Transverse colon (tissue), 4 donors: ENCODE measurements around the gene WDR83. TPM values are rescaled to one million over a fixed set of nuclear protein-coding genes. Genes with fewer than 3 reads are reported as not detected.

Experiments used
- DNase-seq: peaks from one replicate; pipeline ENCODE4 v3.0.0-alpha.2; 2019
- H3K27ac ChIP-seq, 4 donors: fragments of 200-600 bp; sonication (generic); 2 replicates each; pipeline ENCODE4 v1.5.1; 2016 to 2018; ENCODE audit warnings: inconsistent platforms in 4 of 4
- H3K27me3 ChIP-seq: fragments of 200-600 bp; sonication (generic); 2 replicates; pipeline ENCODE4 v1.5.1; 2017; ENCODE audit warnings: inconsistent platforms
- H3K36me3 ChIP-seq, 4 donors: fragments of 200-600 bp; sonication (generic); 2 replicates each; pipeline ENCODE4 v1.5.1; 2017 to 2019; ENCODE audit warnings: inconsistent platforms in 4 of 4
- H3K4me1 ChIP-seq, 4 donors: fragments of 200-600 bp; sonication (generic); 2 replicates each; pipeline ENCODE4 v1.5.1; 2017 to 2020; ENCODE audit warnings: inconsistent platforms in 4 of 4
- H3K4me3 ChIP-seq, 4 donors: fragments of 200-600 bp; sonication (generic); 1 replicate in 1 of 4; 2 replicates in 3 of 4; pipeline versions ENCODE4 v1.5.1 to v1.6.1; 2017 to 2019; ENCODE audit warnings: inconsistent platforms in 4 of 4
- H3K9me3 ChIP-seq, 2 donors: fragments of 200-600 bp; sonication (generic); 2 replicates each; pipeline ENCODE4 v1.5.1; 2017 to 2019; ENCODE audit warnings: inconsistent platforms in 2 of 2
- CTCF ChIP-seq, 5 experiments: fragments of 200-600 bp in 3 of 5; fragments of 450-650 bp in 2 of 5; sonication (generic) in 3 of 5; IDR thresholded peaks; 1 replicate in 2 of 5; 2 replicates in 3 of 5; pipeline ENCODE4 v1.5.1; 2016 to 2017; ENCODE audit warnings: antibody characterized with exemption in 5 of 5, inconsistent platforms in 3 of 5, mild to moderate bottlenecking in 2 of 5, moderate library complexity in 1 of 5
- EP300 ChIP-seq: sonication (generic); formaldehyde crosslinking; IDR thresholded peaks from one replicate; pipeline ENCODE4 v1.6.1; 2017; ENCODE audit warnings: antibody characterized with exemption, low read depth
- POLR2A ChIP-seq: fragments of 450-650 bp; IDR thresholded peaks from one replicate; pipeline ENCODE4 v1.6.1; 2016; ENCODE audit warnings: antibody characterized with exemption, mild to moderate bottlenecking, moderate library complexity
- POLR2AphosphoS5 ChIP-seq, 3 donors: sonication (generic); formaldehyde crosslinking; IDR thresholded peaks; one replicate each; pipeline ENCODE4 v1.6.1; 2016; ENCODE audit warnings: antibody characterized with exemption in 3 of 3
- WGBS, 2 donors: methylation state at CpG; one replicate each; pipeline ENCODE4 v1.1.5; 2018; ENCODE audit warnings: low coverage in 1 of 2; 5-methylcytosine and 5-hydroxymethylcytosine counted together
- in situ Hi-C, 4 donors: fragments of 200-750 bp; cut with MboI; loops; one replicate each; pipeline versions ENCODE4 v1.15.0 to v1.15.1; 2017; ENCODE audit warnings: low sequenced_read_pairs in 3 of 4, low pct_ligation_motif_present in 1 of 4, low pct_unique_long_range_greater_than_20kb in 1 of 4
- intact Hi-C: fragments of 100-400 bp; cut with DNase I; formaldehyde crosslinking; loops from one replicate; pipeline ENCODE4 v1.15.1; 2023; ENCODE audit warnings: low total_unique reads
- total RNA-seq, 4 donors: library from RNA; depleted of rRNA; stranded (reverse); fragments of >200 nt; gene quantifications; one replicate each; pipeline ENCODE4 v1.1.0, GENCODE V29; 2016

WDR83 gene
- total RNA-seq, 4 donors from 2014 or later, result 7.6 to 36.3 (median 9.4) TPM; not detected in 1

GRCh38 chr19:12657966-12658365 lies 8.6 kb upstream of the WDR83 start:
- intact Hi-C loops (no loop called here), in situ Hi-C loops (no loop called here)
- DNase-seq, result no peak
- Histone ChIP-seq H3K4me3 (no peak overlapping the region), H3K4me1 (no peaks in the 10 kb centered on the region), H3K27ac (no peak overlapping the region), H3K9me3 (no peaks in the 10 kb centered on the region), H3K27me3 (no peaks in the 10 kb centered on the region), H3K36me3 (peaks cover 0 to 19% (median 8%) of the 10 kb centered on the region in 4 donors)
- no peak for TF ChIP-seq EP300
- no peak for TF ChIP-seq CTCF (IDR thresholded peaks at IDR 0.05)
- no peak for TF ChIP-seq POLR2AphosphoS5 (IDR thresholded peaks at IDR 0.05)
- TF ChIP-seq POLR2A, result no peak
- WGBS, 2 donors, result 96% methylated on average over 19 of the region's 22 CpGs; no CpG with 5 or more reads in 1 of the 2 donors

GRCh38 chr19:12660980-12661379 lies 5.6 kb upstream of the WDR83 start:
- Histone ChIP-seq H3K36me3 (peaks cover 0 to 21% (median 4%) of the 10 kb centered on the region in 4 donors), H3K4me1 (peaks cover 0 to 9% (median 5%) of the 10 kb centered on the region in 4 donors), H3K27ac (no peak overlapping the region), H3K9me3 (no peaks in the 10 kb centered on the region), H3K27me3 (no peaks in the 10 kb centered on the region), H3K4me3 (no peak overlapping the region)
- WGBS, 2 donors, result 93 to 98% methylated on average over 9 to 12 of the region's 12 CpGs
- DNase-seq, result no peak
- intact Hi-C loops (no loop called here), in situ Hi-C loops (no loop called here)
- TF ChIP-seq EP300, result no peak

- intact Hi-C loops, result no loop called here
- TF ChIP-seq POLR2AphosphoS5 (IDR thresholded peaks at IDR 0.05) (no peak), EP300 (no peak), CTCF (IDR thresholded peaks at IDR 0.05) (no peak), POLR2A (no peak)
- Histone ChIP-seq H3K9me3 (no peaks in the 10 kb centered on the region), H3K36me3 (peaks cover 0 to 19% (median 4%) of the 10 kb centered on the region in 4 donors), H3K27ac (no peak overlapping the region), H3K4me3 (no peak overlapping the region), H3K4me1 (peaks cover 9 to 33% (median 25%) of the 10 kb centered on the region in 4 donors), H3K27me3 (no peaks in the 10 kb centered on the region)
- 86% methylated on average over 29 of the region's 29 CpGs; no CpG with 5 or more reads in 1 of the 2 donors for WGBS, 2 donors
- no peak for DNase-seq
- in situ Hi-C loops, result no loop called here
Observed at GRCh38 chr19:12664406-12665280, 2.0 kb upstream of the WDR83 start.

- intact Hi-C loops (no loop called here), in situ Hi-C loops (no loop called here)
- H3K9me3 ChIP-seq, result no peaks in the 10 kb centered on the region
- H3K27me3 ChIP-seq, result no peaks in the 10 kb centered on the region
- peaks cover 11 to 37% (median 28%) of the 10 kb centered on the region in 4 donors for H3K4me1 ChIP-seq
- TF ChIP-seq POLR2AphosphoS5 (IDR thresholded peaks at IDR 0.05) (no peak), EP300 (no peak), POLR2A (no peak), CTCF (IDR thresholded peaks at IDR 0.05) (no peak)
- peak overlapping the region in 2 of 4 donors; percentile 80 to 86 for H3K27ac ChIP-seq
- peak overlapping the region in 2 of 4 donors; percentile 69 to 79 for H3K4me3 ChIP-seq
- peak; percentile 58 for DNase-seq
- H3K36me3 ChIP-seq, result peaks cover 0 to 13% (median 4%) of the 10 kb centered on the region in 4 donors
- WGBS, 2 donors, result 83% methylated on average over 10 of the region's 10 CpGs; no CpG with 5 or more reads in 1 of the 2 donors
Observed at GRCh38 chr19:12665281-12665573, 1.4 kb upstream of the WDR83 start.
